Glomerular visceral epithelial cell (primary cell): Measurements from ENCODE around the gene SIKE1.
"Not testable (repeated sequence)": the region's sequence is repeated elsewhere in the genome, so short reads cannot be mapped to it uniquely, and the experiment has no call there.

ENCODE experiments used
- DNase-seq: peaks from one replicate; pipeline ENCODE4 v3.0.0-alpha.2; 2016; ENCODE audit errors: extremely low spot score

SIKE1 gene

DNA sequence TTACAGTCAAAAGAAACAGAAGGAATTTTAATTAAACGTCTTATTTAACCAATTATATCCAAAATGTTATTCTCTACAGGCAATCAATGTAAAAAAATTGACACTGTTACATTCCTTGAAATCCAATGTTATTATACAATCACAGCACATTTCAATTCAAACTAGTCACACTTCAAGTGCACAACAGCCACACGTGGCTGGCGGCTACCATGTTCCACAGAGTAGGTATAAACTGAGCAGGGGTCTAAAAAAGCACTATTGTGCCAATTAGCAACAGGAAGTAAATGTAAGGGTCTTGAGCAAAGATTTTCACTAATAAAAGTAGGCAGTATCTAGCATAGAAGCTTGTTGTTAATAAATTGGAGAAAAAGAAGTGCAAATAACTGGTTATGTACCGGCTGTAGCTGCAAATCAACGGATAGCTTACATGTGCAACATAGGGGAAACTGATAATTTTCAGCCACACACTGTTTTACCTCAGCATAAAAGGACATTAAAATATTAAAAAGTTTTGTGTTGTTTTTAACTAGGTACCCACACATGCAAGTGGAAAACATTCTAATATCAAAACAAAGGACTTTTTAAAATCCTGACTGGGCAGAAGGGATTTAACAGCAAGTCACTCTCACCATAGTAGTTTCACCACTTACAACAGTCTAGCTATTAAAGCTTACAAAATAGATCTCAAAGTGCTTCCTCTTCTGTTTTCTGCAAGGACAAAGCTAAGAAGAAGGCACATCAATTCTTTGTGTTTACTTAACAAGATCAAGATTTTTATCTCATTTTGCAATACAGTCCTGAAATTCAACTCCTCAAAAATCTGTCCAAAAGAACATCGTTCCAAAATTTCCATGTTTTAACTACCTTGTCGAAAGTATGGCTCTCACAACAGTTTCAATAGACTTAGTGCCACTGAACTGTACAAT, 25.2 kb downstream of the SIKE1 start:
- DNase-seq: no peak

DNA sequence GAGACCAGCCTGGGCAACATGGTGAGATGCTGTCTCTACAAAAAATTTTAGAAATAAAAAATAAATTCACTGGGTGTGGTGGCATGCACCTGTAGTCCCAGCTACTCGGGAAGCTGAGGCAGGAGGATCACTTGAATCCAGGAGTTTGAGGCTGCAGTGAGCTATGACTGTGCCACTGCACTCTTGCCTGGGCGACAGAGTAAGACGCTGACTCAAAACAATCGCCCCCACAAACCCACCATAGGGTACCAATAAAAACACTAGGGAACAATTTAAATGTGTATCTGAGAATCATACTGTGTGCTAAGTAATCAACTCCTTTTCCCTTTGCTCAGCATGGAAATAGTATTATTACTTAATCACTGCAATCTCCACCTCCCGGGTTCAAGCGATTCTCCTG, 26.8 kb downstream of the SIKE1 start:
- not testable (repeated sequence) for DNase-seq

DNA sequence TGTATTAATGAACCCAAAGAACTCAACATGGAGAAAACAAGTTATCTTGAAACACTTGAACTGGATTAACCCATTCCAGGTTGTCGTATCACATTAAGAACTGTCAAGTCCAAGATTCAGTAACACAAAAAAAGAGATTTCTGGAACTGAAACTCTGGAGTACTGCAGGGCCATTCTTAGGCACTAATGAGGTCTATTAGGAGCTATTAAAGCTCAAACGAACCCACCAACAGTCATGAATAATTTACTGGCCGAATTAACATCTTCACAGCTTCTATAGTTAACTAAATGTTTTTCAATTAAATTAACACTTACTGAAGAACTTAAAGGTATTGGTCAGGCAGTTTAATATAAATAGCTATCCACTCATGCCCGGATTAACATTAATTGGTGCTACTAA, 27.3 kb downstream of the SIKE1 start:
- no peak for DNase-seq

DNA sequence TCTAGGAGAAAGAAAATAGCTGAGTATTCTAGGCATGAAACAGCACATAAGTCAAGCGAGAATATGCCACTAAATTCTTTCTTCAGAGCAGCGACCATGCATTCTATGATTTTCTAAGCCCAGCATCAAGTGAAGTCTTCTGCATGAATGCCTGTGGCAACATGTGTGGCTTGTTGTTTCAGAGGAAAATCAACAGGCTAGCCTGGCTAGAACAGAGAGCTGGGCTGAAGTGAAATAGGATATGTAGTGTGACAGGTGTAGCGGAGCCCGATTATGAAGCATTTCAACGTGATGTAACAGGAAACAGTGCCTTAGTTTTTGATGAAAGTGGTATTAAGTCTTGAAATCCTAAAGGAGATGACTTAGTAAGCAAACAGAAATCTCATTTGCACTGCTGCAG, 29.7 kb downstream of the SIKE1 start:
- no peak for DNase-seq

DNA sequence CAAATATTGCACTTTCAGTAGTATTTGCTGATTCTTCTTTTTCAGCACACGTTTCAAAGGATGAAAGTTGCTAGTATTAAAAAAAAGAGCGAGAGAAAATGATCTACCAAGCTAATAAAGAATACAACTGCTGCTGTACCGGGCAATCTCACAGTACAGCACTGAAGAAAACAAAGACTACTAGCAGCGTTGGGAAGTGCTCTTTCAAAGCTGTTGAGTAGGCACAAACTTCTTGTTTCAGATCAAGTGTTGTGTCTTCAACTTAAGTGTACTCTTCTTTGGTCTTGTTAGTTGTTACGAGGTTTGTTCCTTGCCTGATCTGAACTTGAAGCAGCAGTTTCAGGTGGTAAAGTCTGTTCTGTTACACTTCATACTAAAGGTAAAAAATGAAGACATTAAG, 30.6 kb downstream of the SIKE1 start:
- no peak for DNase-seq

DNA sequence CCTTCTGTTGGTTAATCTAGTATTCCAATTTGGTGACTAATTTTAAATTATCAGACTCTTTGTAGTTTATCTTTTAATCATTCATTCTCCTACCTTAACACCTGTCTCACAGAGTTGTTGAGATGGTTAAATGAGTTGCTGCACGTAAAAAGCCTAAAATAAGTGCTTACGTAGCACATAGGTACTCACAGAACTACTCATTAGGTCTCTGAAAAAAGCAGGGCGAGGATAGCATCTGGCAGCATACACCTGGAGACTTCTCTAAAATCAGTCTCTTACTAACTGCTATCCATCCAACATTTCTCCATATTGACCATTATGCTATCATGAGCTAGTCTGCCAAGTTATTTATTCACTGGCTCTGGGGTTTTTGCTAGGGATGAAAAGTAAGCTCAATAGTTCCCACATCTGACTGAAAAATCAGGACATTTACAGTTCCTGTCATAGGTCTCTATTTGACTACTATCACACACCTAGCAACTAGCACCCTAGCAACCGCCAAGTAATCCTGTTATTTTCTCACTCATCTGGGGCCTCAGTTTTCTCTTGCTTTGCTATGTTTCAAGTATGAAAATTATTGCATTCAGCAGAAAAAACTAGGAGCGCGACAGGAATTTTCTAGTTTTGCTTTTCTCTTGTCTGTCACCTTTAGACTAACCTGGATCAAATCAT, 33.9 kb downstream of the SIKE1 start:
- no peak for DNase-seq

DNA sequence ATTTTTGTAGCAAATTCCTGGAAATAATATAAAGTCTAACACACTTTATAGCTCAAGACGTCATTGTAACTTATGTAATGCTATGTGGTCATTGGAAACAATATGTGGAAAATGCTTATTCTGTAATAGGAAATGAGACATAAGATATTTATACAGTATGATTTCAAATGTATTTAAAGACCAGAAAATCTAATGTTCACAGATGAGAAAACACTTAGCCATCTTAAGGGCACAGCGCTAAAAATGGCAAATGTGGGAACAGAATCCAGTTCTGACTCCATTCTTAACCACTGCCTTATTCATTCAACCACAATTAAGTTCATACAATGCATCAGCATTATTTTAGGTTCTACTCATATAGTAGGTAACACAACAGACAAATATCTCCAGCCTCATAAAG, 35.2 kb downstream of the SIKE1 start:
- no peak for DNase-seq

DNA sequence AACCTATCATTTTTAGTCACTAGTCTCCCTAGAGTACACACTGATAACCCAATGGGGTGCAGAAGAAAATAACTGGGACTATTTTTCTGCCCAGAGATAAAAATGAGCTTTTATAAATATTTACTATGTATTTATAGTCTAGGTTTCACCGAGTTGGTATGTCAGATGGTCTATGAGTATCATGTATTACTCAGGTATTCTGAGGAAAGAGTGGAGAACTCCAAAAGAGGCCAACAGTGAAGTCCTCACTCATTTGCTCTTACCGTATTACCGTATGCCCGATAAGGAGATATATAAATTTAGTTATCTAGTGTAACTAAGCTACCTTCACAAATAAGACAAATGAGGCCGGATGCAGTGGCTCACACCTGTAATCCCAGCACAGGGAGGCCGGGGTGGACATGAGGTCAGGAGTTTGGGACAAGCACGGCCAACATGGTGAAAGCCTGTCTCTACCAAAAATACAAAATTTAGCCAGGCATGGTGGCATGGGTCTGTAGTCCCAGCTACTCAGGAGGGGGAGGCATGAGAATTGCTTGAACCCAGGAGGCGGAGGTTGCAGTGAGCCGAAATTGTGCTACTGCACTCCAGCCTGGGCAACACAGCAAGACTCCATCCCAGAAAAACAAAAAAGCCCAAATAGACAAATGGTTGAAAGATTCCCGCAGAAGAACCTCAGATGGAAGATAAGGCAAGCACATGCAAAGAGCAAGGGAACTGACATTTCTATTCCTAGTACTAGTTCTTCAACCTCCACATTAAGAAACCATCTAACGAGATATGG, 38.3 kb downstream of the SIKE1 start:
- DNase-seq: no peak

DNA sequence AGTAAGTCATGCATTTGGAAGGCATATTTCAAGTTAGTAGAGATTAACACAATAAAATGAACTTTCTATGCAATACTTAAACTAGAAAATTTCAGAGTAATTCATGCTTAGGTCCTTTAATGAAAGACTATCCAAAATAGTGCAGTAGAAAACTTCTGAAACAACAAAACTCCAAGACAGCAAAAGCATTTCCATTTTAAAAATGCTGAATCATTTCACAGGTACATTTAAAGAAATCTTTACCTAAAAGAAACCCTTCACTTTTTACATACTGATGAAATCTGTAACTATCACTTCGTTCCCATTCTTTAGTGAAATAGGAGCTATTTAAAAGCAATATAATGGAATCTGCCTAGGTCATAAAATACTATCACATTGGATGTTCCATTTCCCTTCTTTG, 40.2 kb downstream of the SIKE1 start:
- DNase-seq: no peak

DNA sequence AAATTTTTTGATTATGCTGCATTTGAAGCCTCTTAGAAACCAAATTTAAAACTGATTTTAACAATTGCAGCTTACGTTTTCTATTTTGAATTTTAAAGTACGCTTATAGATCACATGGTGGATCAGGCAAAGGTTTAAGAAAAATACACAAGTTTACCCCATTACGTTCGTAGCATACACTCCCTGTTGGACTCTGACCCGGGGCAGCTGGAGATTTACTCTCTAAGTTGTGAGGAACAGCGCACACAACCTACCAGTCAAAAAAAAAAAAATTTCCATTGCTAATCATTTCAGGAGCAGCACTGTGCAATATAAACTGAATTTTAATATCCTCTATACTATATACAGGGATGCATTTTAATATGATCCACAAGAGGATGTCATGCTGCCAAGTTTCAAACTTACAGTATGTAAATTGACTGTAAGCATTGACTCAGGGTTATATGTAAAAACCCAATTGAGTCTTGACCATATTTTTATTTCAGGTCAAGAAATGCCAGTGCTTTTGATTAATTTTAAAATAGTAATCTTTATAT, 43.1 kb downstream of the SIKE1 start:
- no peak for DNase-seq

DNA sequence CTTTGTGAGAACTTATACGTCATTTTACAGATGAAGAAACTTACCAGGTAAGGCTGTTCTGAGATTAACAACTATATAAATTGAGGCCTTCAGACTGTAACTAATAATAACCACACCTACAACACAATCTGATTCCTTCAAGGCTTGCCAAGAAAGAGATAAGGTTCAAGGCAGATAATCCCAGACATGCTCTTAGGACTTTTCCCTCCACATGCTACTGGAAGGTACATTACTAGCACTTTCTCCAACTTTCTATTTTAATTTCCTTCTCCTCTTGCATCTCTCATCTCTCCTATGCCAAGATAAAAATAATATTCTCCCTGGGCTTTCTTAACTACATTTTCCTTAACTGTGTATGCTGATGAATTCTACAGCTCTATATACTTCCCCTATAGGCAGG, 45.0 kb downstream of the SIKE1 start:
- no peak for DNase-seq

DNA sequence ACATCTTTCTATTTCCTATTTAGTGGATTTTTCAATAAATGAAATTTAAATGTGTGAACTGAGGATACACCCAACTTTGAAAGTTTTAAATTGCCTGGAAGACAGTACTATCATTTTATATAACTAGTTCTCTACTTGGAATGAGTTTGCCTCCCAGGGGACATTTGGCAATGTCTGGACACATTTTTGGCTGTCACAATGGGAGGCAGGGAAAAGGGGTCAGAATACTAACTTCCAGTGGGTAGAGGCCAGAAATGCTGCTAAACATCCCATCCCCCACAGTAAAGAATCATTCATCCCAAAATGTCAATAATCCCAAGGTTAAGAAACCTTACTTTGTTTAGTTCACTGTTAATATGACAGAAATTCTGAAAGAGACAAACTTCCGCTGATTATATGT, 50.7 kb downstream of the SIKE1 start:
- no peak for DNase-seq

DNA sequence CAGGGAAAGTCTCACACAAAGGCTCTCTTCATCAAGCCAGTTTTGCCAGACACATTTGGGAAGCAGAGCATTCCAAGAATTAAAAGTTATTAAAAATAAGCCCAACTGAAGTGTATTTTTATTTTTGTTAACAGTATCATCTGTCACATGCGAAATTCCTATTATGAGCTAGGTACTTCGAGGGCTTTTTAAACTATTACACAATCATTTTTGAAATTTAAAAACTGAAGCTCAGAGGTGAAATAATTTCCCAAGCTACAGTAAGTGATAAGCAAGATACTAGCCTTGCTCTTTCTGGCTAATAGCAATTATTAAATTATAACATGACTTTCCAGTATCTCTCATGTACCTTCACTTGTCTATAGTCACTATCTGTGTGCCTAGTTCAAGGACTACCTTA, 51.9 kb downstream of the SIKE1 start:
- DNase-seq: no peak

DNA sequence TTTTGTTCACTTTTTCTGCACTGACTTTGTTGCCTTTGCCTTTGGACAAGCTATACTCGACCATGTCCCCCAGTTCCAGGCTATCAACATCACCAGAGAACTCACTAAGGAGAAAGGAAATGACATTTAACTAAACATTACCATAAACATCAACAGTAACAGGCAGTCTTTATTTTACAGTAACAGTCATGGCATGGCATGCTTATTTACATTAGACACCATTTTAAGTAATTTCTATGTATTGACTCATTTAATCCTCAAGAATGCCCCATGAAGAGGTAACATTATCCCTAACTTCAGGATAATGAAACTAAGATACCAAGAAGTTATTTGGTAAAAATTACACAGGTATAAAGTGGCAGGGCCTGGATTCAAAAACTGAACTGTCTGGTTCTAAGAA, 55.3 kb downstream of the SIKE1 start:
- no peak for DNase-seq

DNA sequence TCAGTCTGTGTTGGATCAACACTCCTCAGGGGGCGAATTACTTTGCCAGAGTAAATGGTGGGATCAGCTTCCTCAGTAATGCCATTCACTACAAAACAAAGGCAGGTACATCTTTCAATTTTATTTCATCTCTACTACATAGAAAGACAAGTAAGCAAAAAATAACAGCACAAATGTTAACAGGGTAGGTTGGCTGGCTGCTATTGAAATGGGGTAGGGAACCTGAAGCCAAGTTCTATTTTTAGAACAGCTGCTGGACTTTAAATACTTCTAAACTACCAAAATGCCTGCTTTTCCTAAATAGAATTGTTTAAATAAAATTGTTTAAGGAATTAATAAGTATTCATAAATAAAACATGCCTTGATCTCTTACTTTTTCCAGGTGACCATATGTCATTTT, 56.6 kb downstream of the SIKE1 start:
- no peak for DNase-seq

DNA sequence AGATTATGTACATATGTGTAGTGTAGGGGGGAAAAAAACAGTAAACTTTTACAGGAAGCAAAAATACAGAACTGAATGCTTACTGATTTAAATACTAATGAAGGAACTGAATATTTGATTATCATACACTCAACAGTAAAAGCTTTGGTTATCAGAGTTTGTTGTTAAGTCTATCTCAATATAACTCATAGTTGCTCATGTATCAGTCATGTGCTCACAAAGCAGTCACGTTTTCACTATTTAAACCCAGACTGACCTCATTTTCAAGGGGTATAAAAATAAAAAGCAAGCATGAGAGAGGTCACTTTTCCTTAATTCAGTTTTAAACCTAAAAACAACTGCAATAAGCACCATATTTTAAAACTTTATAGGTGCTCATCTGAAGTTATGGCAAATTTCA, 57.0 kb downstream of the SIKE1 start:
- DNase-seq: no peak

DNA sequence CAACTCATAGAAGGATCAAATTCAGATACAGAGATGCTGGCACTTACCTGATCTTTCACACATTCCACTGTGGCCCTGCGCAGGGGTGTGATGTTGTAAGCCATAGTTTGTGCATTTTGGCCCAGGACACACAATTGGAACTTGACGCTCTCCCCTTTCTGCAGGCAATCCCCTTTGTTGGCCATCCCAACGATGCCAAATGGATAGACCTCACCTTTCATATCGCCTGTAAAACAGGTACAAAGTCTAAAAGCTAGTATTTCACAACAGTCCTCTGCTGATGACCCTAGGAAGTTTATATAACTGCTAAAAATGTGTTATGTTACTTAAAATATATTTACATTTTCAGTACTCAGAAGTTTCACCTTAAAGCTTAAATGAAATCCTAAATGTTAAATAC, 60.0 kb downstream of the SIKE1 start:
- DNase-seq: no peak
